Immature natural killer cell (primary cell): ENCODE data around the gene ASIC2. TPM values are rescaled to one million over a fixed set of nuclear protein-coding genes. Genes with fewer than 3 reads are reported as not detected.
A peak's percentile ranks its signal among the peaks of the same experiment; 100 is the strongest.

Experiments used
- DNase-seq, 3 donors: peaks; one replicate each; pipeline ENCODE4 v3.0.0; 2022; ENCODE audit warnings: mixed read lengths in 1 of 3
- H3K27ac Mint-ChIP-seq, 6 donors: one replicate each; pipeline ENCODE4 v1.8.0; 2020; ENCODE audit warnings: mixed read lengths in 6 of 6, mild to moderate bottlenecking in 5 of 6, inconsistent platforms in 4 of 6, moderate library complexity in 3 of 6
- H3K27me3 Mint-ChIP-seq, 3 donors: one replicate each; pipeline ENCODE4 v1.8.0; 2020 to 2021; ENCODE audit warnings: low read depth in 3 of 3, mild to moderate bottlenecking in 3 of 3, mixed read lengths in 3 of 3, moderate library complexity in 3 of 3, inconsistent platforms in 1 of 3
- H3K36me3 Mint-ChIP-seq, 3 donors: one replicate each; pipeline ENCODE4 v1.8.0; 2020; ENCODE audit warnings: mixed read lengths in 3 of 3, inconsistent platforms in 2 of 3, mild to moderate bottlenecking in 2 of 3
- H3K4me1 Mint-ChIP-seq, 2 donors: one replicate each; pipeline ENCODE4 v1.8.0; 2020; ENCODE audit warnings: inconsistent platforms in 2 of 2, mild to moderate bottlenecking in 2 of 2, mixed read lengths in 2 of 2, moderate library complexity in 1 of 2
- H3K4me3 Mint-ChIP-seq, 5 donors: one replicate each; pipeline ENCODE4 v1.8.0; 2020; ENCODE audit warnings: mild to moderate bottlenecking in 5 of 5, mixed read lengths in 5 of 5, inconsistent platforms in 3 of 5, moderate library complexity in 3 of 5
- H3K9me3 Mint-ChIP-seq, 6 donors: one replicate each; pipeline ENCODE4 v1.8.0; 2020; ENCODE audit warnings: mild to moderate bottlenecking in 6 of 6, mixed read lengths in 6 of 6, inconsistent platforms in 4 of 6, moderate library complexity in 3 of 6
- polyA plus RNA-seq, 3 donors: library from polyadenylated mRNA; unstranded; fragments of 300-500 nt; fragmentation: Illumina TruSeq; gene quantifications; one replicate each; pipeline ENCODE4 v1.2.3, GENCODE V29; 2021

Gene ASIC2
- polyA plus RNA-seq, 3 donors from 2014 or later, result not detected

DNA sequence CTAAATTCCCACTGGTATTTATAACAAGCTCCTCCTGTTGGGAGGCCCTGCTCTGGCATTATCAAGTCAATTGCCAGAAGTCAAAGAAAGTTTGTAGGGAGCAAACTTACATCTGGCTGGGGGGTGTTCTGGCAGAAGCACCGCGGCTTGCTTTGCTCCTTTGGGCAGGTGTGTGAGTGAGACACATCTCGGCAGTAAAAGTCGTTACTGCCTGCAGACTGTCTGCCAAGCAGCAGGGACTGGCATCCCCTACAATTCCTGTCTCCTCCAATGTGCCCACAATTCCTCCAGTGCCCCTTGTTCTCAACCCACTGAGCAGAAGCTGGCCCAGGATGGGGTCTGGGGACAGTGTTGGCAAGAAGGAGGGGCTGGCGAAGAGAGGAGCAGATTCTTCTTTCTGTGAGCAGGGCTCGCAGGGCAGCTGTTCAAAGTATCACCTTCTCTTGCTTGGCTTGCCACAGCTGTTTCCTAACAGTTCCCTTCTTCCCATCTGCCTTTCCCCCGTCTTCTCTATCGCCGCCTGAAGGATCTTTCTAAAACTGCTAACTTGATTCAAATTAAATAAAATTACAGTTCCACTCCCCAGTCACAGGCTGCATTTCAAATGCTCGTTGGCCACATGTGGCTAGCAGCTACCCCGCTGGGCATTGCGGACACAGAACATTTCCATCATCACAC lies 271.2 kb downstream of the ASIC2 start:
- Mint-ChIP-seq H3K27ac (no peak overlapping the region), H3K9me3 (no peaks in the 10 kb centered on the region), H3K4me1 (no peaks in the 10 kb centered on the region), H3K4me3 (no peak overlapping the region), H3K36me3 (no peaks in the 10 kb centered on the region), H3K27me3 (peaks cover 2 to 10% (median 9%) of the 10 kb centered on the region in 3 donors)
- DNase-seq, result no peak

DNA sequence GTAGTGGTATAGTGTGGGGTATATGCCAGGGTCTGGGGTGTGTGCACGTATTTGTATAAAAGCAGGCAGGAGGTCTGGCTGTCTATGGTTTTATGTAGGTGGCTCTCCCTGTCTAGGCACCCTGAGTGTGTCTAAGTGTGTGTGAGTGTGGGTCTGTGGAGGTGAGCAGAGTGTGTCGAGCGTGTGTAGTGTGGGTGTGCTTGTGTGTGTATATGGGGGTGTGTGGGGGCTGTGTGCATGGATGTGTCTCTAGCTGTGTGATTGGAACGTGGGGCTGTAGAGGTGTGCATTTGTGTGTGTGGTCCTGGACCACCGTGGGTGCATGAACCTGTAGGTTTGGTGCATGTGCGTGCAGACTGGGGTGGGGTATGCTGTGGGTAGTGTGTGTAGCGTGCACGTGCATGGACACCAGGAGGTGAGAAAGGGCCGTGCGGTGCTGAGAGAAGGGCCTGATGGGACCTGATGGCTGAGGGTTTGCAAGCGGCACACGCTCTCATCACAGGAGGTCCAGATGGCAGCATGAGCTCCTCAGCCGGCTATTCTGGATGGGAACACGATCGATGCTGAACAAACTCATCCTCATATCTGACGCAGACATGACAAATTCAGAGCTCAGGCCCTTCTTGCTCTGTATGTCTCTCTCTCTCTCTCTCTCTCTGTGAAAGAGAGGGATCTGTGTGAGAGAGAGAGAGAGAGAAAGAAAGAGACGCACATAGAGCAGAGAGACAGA lies 273.8 kb downstream of the ASIC2 start:
- Mint-ChIP-seq H3K27me3 (peaks cover 2 to 10% (median 6%) of the 10 kb centered on the region in 3 donors), H3K4me3 (no peak overlapping the region), H3K27ac (no peak overlapping the region), H3K36me3 (no peaks in the 10 kb centered on the region), H3K9me3 (no peaks in the 10 kb centered on the region), H3K4me1 (no peaks in the 10 kb centered on the region)
- no peak for DNase-seq

DNA sequence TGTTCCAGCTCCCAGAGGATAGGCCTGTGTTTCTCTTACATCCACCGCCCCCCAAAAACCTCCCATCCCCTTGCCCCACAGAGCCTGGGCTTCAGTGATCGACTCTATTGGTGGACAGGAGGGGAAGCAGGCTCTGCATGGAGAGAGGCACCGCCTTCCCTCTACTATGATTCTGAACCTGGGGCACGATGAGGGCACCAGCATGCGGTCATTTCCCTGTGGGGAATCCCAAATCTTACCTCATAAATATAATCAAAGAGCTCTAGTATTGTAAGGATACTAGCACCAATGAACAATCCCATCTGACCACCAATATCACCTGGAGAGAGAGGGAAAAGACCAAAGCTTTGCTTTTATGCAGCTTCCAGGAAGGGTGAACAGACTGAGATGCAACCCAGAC lies 275.7 kb downstream of the ASIC2 start:
- no peaks in the 10 kb centered on the region for H3K4me1 Mint-ChIP-seq
- H3K4me3 Mint-ChIP-seq, result no peak overlapping the region
- no peaks in the 10 kb centered on the region for H3K9me3 Mint-ChIP-seq
- peaks cover 0 to 10% (median 7%) of the 10 kb centered on the region in 3 donors for H3K27me3 Mint-ChIP-seq
- no peaks in the 10 kb centered on the region for H3K36me3 Mint-ChIP-seq
- H3K27ac Mint-ChIP-seq, result no peak overlapping the region
- no peak for DNase-seq

DNA sequence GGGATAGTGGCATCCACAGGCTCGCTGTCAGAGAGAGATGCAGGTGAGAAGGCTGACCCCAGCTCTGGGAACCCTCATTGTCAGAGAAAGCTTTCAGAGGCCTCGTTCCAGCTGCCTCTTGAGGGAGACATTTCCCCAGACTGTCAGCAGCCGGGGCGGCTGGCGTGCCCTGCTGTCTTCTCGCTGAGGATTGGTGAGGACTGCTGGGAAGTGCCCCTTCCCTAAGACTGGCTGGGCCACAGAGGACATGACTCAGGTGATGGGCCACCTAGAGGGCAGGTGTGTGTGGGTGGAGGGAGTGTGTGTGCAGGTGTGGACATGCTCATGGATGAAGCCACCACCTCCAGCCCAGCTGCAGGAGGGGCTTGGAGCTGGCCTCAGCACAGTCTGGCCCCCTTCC lies 276.2 kb downstream of the ASIC2 start:
- Mint-ChIP-seq H3K36me3 (no peaks in the 10 kb centered on the region), H3K27ac (no peak overlapping the region), H3K9me3 (no peaks in the 10 kb centered on the region), H3K4me1 (no peaks in the 10 kb centered on the region), H3K4me3 (no peak overlapping the region), H3K27me3 (peaks cover 0 to 7% (median 7%) of the 10 kb centered on the region in 3 donors)
- no peak for DNase-seq

DNA sequence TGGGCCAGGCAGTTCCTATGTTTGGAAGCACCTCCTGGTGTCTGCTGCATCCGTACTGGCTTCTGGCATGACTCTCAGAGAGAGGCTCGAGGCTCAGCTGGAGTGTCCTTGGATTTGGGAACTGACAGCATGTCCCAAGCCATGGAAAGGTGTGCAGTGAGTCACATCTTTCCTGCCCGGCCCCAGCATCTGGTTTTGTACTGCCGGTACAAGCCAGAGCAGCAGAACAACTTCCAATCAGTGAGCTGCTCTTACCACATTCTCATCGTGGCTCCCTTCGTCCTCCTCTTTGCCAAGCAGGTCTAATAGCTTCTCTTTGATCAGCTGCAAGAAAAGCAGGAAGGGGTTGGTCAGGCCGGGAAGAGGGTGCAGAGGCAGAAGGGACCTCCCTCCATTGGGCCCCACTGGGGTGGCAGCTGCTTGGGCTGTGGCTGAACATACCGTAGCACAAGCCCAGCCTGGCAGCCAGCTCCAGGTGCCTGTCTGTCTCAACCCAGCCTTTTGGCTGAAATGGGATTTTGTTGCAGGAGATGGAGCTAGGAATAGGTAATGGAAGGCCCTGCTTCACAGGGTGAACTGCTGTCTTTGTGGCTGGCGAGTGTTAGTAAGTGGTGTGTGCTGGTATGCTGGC lies 277.3 kb downstream of the ASIC2 start:
- H3K9me3 Mint-ChIP-seq, result no peaks in the 10 kb centered on the region
- no peak overlapping the region for H3K27ac Mint-ChIP-seq
- no peaks in the 10 kb centered on the region for H3K36me3 Mint-ChIP-seq
- no peak overlapping the region for H3K4me3 Mint-ChIP-seq
- H3K27me3 Mint-ChIP-seq, result peaks cover 0 to 7% (median 7%) of the 10 kb centered on the region in 3 donors
- no peaks in the 10 kb centered on the region for H3K4me1 Mint-ChIP-seq
- no peak for DNase-seq

DNA sequence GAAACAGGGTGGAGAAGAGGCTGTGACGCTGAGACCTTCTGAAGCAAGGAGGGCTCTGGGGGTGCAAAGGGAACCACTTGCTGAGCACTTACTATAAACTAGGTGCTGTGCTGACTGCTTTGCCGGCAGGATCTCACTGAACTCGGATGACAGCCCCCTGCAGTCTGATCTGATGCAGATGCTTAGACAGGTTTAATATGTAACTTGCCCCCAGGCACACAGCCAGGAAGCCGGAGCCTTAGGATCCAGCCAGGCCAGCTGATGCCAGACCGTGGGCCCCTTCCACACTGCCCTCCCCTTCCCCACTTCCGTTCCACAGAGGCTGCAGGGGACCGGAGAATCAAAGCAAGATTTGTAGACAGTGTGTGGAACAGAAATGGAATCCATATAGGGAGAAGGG lies 278.3 kb downstream of the ASIC2 start:
- Mint-ChIP-seq H3K9me3 (no peaks in the 10 kb centered on the region), H3K27ac (no peak overlapping the region)

DNA sequence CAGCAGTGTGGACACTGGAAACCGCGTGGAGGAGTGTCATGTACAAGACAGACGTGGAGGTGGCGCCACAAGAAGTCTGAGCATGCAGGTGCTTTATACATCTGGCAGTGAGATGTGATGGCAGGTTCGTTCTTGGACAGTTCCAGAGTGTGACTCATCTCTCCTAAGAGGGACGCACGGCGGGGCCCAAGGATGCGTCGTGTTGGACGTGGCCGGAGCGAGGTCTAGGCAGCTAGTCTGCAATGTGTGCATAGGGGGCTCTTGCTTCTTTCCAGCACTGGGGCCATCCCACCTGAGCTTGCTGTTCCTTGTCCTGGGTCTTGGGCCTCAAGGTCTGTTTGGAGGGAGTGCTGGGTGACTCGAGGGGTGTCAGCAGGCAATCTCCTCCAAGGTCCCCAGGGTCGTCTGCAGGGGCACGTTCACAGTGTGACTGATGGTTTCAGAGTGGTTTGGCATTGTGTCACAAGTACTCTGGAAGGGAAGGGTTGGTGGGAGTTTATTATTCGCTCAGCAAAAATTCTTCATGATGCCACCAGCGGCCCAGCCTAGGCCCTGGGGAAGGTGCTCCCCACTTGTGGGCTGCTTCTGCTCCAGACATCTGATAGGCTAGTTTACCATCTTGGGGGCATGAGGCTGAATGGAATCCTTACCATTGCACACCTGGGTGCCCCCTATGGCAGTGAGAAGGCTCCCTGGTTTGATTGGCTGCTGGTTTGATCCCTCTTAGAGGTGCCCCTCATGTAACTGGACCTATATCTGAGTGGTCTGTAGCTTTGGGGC lies 279.3 kb downstream of the ASIC2 start:
- Mint-ChIP-seq H3K27ac (no peak overlapping the region), H3K36me3 (no peaks in the 10 kb centered on the region), H3K9me3 (no peaks in the 10 kb centered on the region), H3K27me3 (peaks cover 0 to 7% (median 4%) of the 10 kb centered on the region in 3 donors), H3K4me1 (no peaks in the 10 kb centered on the region), H3K4me3 (no peak overlapping the region)
- DNase-seq, result no peak

More for the DNA sequence above, 278.3 kb downstream of the ASIC2 start:
- no peaks in the 10 kb centered on the region for H3K36me3 Mint-ChIP-seq
- H3K4me1 Mint-ChIP-seq, result no peaks in the 10 kb centered on the region
- no peak for DNase-seq
- no peak overlapping the region for H3K4me3 Mint-ChIP-seq
- peaks cover 0 to 7% (median 4%) of the 10 kb centered on the region in 3 donors for H3K27me3 Mint-ChIP-seq

DNA sequence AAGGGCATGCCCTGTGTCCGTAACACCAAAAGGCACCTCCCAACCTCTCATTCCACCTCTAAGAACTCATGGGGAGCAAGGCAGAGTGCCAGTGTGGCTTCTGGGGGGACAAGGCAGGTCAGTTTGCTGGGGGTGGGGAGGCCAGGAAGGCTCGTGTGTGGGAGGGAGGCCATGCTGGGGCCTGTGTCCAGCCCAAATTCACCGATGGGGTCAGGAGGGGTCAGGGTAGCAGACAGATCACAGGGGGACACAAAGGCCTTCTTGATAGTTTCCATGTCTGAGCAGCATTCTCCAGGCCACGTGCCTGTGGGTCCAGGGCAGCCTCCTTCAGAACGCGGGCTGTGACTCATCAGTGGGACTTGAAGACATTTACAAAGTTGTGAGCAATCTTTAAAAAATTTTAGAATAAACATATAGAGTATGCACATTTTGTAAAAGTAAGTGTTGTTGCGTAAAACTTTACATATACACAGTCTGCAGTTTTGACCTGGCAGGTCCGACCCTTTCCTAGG lies 280.5 kb downstream of the ASIC2 start:
- H3K9me3 Mint-ChIP-seq, result no peaks in the 10 kb centered on the region
- H3K36me3 Mint-ChIP-seq, result no peaks in the 10 kb centered on the region
- H3K27me3 Mint-ChIP-seq, result peaks cover 0 to 7% (median 4%) of the 10 kb centered on the region in 3 donors
- H3K4me3 Mint-ChIP-seq, result no peak overlapping the region
- DNase-seq, result no peak
- no peak overlapping the region for H3K27ac Mint-ChIP-seq
- no peaks in the 10 kb centered on the region for H3K4me1 Mint-ChIP-seq

DNA sequence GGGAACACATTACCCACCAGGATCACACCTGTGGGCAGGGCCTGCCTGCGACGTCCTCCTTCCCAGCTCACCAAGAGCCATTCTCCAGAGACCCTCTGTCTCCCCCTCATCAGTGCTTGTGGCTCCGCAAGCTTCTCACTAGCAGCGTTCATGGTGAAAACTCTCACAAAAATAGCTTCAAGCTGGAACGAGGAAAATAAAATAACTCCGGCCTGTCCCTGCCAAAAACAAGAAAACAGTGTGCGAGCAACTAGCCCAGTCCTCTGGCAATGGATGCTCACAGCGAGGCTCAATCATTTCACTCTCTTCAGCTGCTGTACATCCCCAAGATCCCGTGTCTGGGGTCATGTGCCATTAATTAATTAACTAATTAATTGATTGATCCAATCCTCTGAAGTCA lies 283.5 kb downstream of the ASIC2 start:
- Mint-ChIP-seq H3K36me3 (no peaks in the 10 kb centered on the region), H3K4me1 (no peaks in the 10 kb centered on the region), H3K27me3 (peaks cover 0 to 2% (median 0%) of the 10 kb centered on the region in 3 donors), H3K4me3 (no peak overlapping the region), H3K9me3 (no peaks in the 10 kb centered on the region), H3K27ac (no peak overlapping the region)
- DNase-seq, result no peak

DNA sequence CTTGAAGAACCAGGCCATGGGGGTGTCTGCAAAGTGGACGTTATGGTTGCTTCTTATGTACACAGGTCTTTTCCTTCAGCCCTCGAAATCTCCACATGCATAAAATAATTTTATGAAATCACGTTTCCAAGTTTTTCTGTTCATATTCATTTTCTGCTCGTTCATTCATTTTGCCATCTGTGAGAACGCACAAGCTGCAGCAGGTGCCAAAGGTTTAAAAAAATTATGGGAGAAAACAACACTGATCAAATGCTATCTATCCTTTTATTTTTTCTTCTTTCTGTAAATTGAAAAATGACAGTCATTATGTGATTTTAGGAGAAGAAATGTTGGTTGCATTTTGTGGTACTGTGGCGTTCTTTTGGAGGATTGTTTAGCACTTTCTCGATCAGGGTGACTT lies 285.9 kb downstream of the ASIC2 start:
- H3K9me3 Mint-ChIP-seq, result no peaks in the 10 kb centered on the region
- H3K27ac Mint-ChIP-seq, result no peak overlapping the region
- H3K36me3 Mint-ChIP-seq, result no peaks in the 10 kb centered on the region

DNA sequence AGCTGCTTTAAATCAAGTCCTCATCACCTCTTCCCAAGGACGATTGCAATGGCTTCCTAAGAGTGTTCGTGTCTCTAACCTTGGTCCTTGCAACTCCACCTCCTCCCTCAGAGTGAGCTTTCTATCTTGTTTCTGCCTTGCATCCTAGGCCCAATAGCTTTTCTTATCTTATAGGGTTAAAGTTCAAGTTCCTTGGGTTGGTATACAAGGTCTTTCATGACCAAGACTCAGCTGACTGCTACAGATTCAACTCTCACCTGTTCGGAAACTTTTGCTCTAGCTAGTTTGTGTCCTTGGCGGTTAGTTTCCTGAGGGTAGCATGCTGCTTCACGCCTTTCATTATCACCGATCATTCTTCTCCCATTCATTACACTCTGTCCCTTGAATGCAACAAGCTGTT lies 290.8 kb downstream of the ASIC2 start:
- no peak overlapping the region for H3K27ac Mint-ChIP-seq
- H3K4me3 Mint-ChIP-seq, result no peak overlapping the region
- peaks cover 4 to 7% of the 10 kb centered on the region in 2 donors for H3K4me1 Mint-ChIP-seq
- H3K36me3 Mint-ChIP-seq, result no peaks in the 10 kb centered on the region
- peaks cover 3 to 6% (median 4%) of the 10 kb centered on the region in 3 donors for H3K27me3 Mint-ChIP-seq
- H3K9me3 Mint-ChIP-seq, result no peaks in the 10 kb centered on the region
- DNase-seq, result no peak

More for the DNA sequence above, 285.9 kb downstream of the ASIC2 start:
- no peaks in the 10 kb centered on the region for H3K27me3 Mint-ChIP-seq
- H3K4me1 Mint-ChIP-seq, result no peaks in the 10 kb centered on the region
- H3K4me3 Mint-ChIP-seq, result no peak overlapping the region
- no peak for DNase-seq

DNA sequence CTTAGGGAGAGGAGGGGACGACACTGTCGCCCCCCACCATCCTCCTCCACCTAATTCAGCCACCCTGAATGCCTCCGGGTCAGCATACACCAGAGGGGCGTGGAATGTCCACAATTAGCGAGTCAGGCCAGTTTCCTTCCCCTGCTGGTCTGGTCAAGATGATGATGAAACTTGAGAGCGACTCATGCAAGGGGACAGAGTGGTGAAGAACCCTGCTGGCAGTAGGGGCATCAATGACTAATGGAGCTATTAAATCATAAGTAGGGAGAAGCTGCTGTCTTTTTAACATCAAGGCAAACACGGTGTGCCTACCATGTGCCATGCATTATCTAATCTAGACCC lies 294.2 kb downstream of the ASIC2 start:
- no peak for DNase-seq
- Mint-ChIP-seq H3K27ac (no peak overlapping the region), H3K36me3 (no peaks in the 10 kb centered on the region), H3K27me3 (peaks cover 3 to 8% (median 4%) of the 10 kb centered on the region in 3 donors), H3K4me3 (no peak overlapping the region), H3K4me1 (peaks cover 4 to 7% of the 10 kb centered on the region in 2 donors), H3K9me3 (no peaks in the 10 kb centered on the region)

DNA sequence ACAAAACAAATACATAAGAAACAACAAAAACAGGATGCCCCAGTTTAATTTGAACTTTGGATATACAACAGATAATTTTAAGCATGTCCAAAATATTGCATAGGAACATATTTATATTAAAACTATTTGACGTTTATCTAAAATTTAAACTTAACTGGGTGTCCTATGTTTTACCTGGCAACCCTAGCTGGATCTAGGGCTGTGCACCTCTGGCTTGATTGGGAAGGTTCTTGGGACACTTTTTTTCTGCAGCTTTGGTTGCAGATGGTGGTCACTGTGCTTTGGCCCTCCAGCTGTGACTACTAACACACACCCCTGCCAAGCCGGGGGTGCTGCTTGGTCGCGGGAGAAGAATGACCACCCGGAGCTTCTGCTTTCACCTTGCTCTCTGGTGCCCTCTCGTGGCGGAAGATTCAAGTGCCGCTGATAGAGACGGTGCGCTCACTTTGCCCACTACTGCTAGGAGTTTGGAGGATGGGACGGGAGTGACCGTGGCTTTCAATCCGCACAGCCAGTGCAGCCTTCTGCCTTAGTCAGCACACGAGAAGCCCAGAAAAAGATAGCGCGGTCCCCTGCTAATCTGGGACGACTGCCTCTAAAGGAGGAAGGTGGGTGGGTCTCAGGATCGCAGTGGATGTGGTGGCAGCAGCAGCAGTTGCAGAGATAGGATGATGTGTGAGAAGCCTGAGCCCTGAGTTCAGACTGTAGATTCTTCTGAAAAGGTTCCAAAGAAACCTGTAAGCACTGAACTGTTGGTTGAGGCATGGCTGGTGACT lies 294.8 kb downstream of the ASIC2 start:
- peaks cover 3 to 8% (median 4%) of the 10 kb centered on the region in 3 donors for H3K27me3 Mint-ChIP-seq

More for the DNA sequence above, 294.8 kb downstream of the ASIC2 start:
- no peak overlapping the region for H3K4me3 Mint-ChIP-seq
- peak; percentile 37 to 61 (median 52) for DNase-seq
- H3K4me1 Mint-ChIP-seq, result peaks cover 4 to 7% of the 10 kb centered on the region in 2 donors
- H3K27ac Mint-ChIP-seq, result no peak overlapping the region
- no peaks in the 10 kb centered on the region for H3K36me3 Mint-ChIP-seq
- H3K9me3 Mint-ChIP-seq, result no peaks in the 10 kb centered on the region
